Lower leg skin (tissue), 3 donors: ENCODE results near the gene NIPBL.

Experiments
- CTCF ChIP-seq, 3 donors: fragments of 450-650 bp; IDR thresholded peaks; one replicate each; pipeline ENCODE4 v1.5.1; 2016; ENCODE audit warnings: antibody characterized with exemption in 3 of 3, mild to moderate bottlenecking in 3 of 3, moderate library complexity in 2 of 3
- POLR2A ChIP-seq, 2 donors: fragments of 450-650 bp; IDR thresholded peaks; one replicate each; pipeline ENCODE4 v1.6.1; 2016 to 2017; ENCODE audit warnings: antibody characterized with exemption in 2 of 2, mild to moderate bottlenecking in 1 of 2, moderate library complexity in 1 of 2

- TF ChIP-seq CTCF (IDR thresholded peaks at IDR 0.05) (no peak), POLR2A (IDR thresholded peaks at IDR 0.05) (no peak)
Observed at GRCh38 chr5:36879274-36880033, 2.9 kb downstream of the NIPBL start.
